Right lobe of liver (tissue), 4 donors: ENCODE data around the gene KLC1.

Source experiments
- POLR2A ChIP-seq: fragments of 450-650 bp; IDR thresholded peaks from one replicate; pipeline ENCODE4 v1.6.1; 2017; ENCODE audit warnings: antibody characterized with exemption, mild to moderate bottlenecking
- TF ChIP-seq, protein P1 (sequence below), 4 donors: fragments of 200-600 bp in 3 of 4; fragments of 450-650 bp in 1 of 4; IDR thresholded peaks; one replicate each; pipeline versions ENCODE4 v1.5.1 to v1.8.0; 2016 to 2022; ENCODE audit warnings: antibody characterized with exemption in 4 of 4, mild to moderate bottlenecking in 2 of 4
- donor health status: DM: no; HTN: no; CAD: no.
- donor health status: DM: no; HTN: no; CAD: no.
- donor health status: DM: no; HTN: yes; CAD: no.

DNA sequence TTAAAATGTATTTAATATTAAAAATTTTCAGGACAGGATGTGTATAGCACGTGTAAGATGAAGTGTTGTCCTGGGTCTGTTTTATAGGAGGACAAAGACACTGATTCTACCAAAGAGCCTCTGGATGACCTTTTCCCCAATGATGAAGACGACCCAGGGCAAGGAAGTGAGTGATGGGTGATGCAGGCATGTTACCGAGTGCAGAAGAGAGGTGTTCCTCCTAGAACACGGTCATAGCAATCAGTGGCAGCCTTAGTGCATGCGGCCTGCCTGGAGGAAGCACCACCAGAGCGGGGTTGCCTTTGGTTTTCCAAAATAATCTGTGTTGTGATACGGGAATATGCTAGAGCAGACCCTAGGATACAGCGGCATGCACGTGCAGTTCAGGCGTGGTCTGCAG is 33.0 kb downstream of the KLC1 start:
- TF ChIP-seq, protein P1, sequence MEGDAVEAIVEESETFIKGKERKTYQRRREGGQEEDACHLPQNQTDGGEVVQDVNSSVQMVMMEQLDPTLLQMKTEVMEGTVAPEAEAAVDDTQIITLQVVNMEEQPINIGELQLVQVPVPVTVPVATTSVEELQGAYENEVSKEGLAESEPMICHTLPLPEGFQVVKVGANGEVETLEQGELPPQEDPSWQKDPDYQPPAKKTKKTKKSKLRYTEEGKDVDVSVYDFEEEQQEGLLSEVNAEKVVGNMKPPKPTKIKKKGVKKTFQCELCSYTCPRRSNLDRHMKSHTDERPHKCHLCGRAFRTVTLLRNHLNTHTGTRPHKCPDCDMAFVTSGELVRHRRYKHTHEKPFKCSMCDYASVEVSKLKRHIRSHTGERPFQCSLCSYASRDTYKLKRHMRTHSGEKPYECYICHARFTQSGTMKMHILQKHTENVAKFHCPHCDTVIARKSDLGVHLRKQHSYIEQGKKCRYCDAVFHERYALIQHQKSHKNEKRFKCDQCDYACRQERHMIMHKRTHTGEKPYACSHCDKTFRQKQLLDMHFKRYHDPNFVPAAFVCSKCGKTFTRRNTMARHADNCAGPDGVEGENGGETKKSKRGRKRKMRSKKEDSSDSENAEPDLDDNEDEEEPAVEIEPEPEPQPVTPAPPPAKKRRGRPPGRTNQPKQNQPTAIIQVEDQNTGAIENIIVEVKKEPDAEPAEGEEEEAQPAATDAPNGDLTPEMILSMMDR (IDR thresholded peaks at IDR 0.05), result no peak
- TF ChIP-seq POLR2A, result no peak
